ENCODE results near the gene ATXN7L3. TPM values are rescaled to one million over a fixed set of nuclear protein-coding genes. Genes with fewer than 3 reads are reported as not detected.

The ATXN7L3 gene
- total and polyA plus RNA-seq, 10 of the 15 experiments (the other 5 are each of a cell fraction or from before 2014, with no cell fraction given): 0.71 to 78.7 (median 32.7) TPM

DNA sequence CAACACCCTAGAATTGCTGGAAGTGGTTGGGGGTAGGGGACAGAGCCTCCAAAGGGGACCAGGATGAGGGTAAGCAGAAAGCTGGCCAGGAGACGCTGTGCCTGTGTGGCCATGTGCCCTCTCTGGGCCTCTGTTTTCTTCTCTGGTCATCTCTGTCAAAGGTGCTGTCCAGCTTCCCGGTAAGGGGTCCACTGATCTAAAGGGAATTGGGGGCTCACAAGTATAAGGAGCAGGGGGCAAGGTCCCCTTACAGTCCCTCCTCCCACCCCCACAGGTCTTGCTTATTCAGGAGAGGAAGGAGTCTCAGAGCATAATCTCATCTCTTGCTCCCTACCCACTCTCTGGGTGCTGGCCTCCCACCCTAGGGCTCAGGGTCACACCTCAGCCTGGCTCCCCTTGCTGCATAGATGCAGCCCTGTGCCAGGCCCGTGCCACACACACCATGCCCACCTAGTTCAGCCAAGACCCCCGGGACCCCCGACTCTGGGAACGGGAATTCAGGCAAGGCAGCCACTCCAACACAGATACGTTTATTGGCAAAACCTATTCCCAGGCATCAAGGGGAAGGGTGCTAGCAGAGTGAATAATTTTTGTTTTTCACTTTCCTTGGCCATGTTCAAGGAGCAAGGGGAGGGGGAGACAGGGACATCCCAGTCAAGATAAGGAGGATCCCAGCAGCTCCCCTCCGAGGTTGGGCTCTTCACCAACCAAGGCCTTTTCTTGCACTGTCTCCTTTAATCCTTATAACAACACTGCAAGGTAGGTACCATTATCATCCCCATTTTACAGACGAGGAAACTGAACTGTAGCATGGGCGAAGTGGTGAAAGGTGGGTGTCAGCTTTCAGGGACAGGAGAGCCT, 48.4 kb upstream of the ATXN7L3 start:
- POLR2A ChIA-PET: interaction anchor here (0.8 to 3.0 kb wide), 3 partner anchors 12 to 31 kb away, joined by 5 to 26 read pairs (median 18); no protein-coding TSS in a partner anchor
- H3K4me2 ChIP-seq (ENCODE audit: control insufficient read depth, insufficient read depth): peak overlapping the region; percentile 25; the same call in 1 of the 2 replicates

More for the DNA sequence above, 48.4 kb upstream of the ATXN7L3 start:
- no peak overlapping the region for H3K27ac ChIP-seq (ENCODE audit: control insufficient read depth, insufficient read depth)
- no peaks in the 10 kb centered on the region for H3K9me3 ChIP-seq (replicated peaks; ENCODE audit: control insufficient read depth, insufficient read depth, low read length)
- no peaks in the 10 kb centered on the region for H3K36me3 ChIP-seq (ENCODE audit: control insufficient read depth in 2 of 2, insufficient read depth in 2 of 2, low read length in 1 of 2)
- no peaks in the 10 kb centered on the region for H3K27me3 ChIP-seq (replicated peaks in 1 of 2; ENCODE audit: control insufficient read depth in 2 of 2, insufficient read depth in 2 of 2, low read length in 1 of 2)
- H3K79me2 ChIP-seq (ENCODE audit: control insufficient read depth, insufficient read depth, low read length): no peaks in the 10 kb centered on the region
- no peak for FAIRE-seq
- no peak overlapping the region; the same call in 1 of the 2 replicates for H2AFZ ChIP-seq (ENCODE audit: control insufficient read depth, low read depth, low read length)
- DNase-seq (ENCODE audit: low read depth, low spot score): no peak
- no TSS peak for BruUV-seq (replicated peaks)
- SMC1A ChIA-PET (ENCODE audit: uncharacterized antibody, unreplicated experiment): interaction anchor here (0.7 kb wide), 1 partner anchor 10 kb away, joined by 4 read pairs; no protein-coding TSS in a partner anchor
- no peak overlapping the region for H3K9ac ChIP-seq (ENCODE audit: control insufficient read depth, insufficient read depth, low read length)
- intact Hi-C loops (cut with micrococcal nuclease; ENCODE audit: unreplicated experiment): no loop called here
- in situ Hi-C loops (cut with MboI): no loop called here
- H3K4me3 ChIP-seq: no peak overlapping the region
- TF ChIP-seq ZSCAN29 (IDR thresholded peaks at IDR 0.05) (no peak), TAF1 (IDR thresholded peaks at IDR 0.05; ENCODE audit: borderline replicate concordance, low read depth, low read length) (no peak), MYC (IDR thresholded peaks at IDR 0.05; ENCODE audit: insufficient read depth, insufficient read length, insufficient replicate concordance, low read length, severe bottlenecking) (no peak), NR2C1 (IDR thresholded peaks at IDR 0.05) (no peak), SMAD1 (IDR thresholded peaks at IDR 0.05; ENCODE audit: low read depth, partially characterized antibody) (no peak), JUND (IDR thresholded peaks at IDR 0.05; ENCODE audit: low read depth, low read length) (no peak), IKZF2 (IDR thresholded peaks at IDR 0.05) (no peak)
- TF ChIP-seq, protein P1, sequence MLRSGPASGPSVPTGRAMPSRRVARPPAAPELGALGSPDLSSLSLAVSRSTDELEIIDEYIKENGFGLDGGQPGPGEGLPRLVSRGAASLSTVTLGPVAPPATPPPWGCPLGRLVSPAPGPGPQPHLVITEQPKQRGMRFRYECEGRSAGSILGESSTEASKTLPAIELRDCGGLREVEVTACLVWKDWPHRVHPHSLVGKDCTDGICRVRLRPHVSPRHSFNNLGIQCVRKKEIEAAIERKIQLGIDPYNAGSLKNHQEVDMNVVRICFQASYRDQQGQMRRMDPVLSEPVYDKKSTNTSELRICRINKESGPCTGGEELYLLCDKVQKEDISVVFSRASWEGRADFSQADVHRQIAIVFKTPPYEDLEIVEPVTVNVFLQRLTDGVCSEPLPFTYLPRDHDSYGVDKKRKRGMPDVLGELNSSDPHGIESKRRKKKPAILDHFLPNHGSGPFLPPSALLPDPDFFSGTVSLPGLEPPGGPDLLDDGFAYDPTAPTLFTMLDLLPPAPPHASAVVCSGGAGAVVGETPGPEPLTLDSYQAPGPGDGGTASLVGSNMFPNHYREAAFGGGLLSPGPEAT (IDR thresholded peaks at IDR 0.05; ENCODE audit: low read depth): no peak
- TF ChIP-seq, protein P2, sequence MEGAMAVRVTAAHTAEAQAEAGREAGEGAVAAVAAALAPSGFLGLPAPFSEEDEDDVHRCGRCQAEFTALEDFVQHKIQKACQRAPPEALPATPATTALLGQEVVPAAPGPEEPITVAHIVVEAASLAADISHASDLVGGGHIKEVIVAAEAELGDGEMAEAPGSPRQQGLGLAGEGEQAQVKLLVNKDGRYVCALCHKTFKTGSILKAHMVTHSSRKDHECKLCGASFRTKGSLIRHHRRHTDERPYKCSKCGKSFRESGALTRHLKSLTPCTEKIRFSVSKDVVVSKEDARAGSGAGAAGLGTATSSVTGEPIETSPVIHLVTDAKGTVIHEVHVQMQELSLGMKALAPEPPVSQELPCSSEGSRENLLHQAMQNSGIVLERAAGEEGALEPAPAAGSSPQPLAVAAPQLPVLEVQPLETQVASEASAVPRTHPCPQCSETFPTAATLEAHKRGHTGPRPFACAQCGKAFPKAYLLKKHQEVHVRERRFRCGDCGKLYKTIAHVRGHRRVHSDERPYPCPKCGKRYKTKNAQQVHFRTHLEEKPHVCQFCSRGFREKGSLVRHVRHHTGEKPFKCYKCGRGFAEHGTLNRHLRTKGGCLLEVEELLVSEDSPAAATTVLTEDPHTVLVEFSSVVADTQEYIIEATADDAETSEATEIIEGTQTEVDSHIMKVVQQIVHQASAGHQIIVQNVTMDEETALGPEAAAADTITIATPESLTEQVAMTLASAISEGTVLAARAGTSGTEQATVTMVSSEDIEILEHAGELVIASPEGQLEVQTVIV (IDR thresholded peaks at IDR 0.05; ENCODE audit: borderline replicate concordance, partially characterized antibody): no peak
- TF ChIP-seq, protein P3, sequence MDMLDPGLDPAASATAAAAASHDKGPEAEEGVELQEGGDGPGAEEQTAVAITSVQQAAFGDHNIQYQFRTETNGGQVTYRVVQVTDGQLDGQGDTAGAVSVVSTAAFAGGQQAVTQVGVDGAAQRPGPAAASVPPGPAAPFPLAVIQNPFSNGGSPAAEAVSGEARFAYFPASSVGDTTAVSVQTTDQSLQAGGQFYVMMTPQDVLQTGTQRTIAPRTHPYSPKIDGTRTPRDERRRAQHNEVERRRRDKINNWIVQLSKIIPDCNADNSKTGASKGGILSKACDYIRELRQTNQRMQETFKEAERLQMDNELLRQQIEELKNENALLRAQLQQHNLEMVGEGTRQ (IDR thresholded peaks at IDR 0.05; ENCODE audit: borderline replicate concordance, low read depth, low read length): no peak
- TF ChIP-seq, protein P4, sequence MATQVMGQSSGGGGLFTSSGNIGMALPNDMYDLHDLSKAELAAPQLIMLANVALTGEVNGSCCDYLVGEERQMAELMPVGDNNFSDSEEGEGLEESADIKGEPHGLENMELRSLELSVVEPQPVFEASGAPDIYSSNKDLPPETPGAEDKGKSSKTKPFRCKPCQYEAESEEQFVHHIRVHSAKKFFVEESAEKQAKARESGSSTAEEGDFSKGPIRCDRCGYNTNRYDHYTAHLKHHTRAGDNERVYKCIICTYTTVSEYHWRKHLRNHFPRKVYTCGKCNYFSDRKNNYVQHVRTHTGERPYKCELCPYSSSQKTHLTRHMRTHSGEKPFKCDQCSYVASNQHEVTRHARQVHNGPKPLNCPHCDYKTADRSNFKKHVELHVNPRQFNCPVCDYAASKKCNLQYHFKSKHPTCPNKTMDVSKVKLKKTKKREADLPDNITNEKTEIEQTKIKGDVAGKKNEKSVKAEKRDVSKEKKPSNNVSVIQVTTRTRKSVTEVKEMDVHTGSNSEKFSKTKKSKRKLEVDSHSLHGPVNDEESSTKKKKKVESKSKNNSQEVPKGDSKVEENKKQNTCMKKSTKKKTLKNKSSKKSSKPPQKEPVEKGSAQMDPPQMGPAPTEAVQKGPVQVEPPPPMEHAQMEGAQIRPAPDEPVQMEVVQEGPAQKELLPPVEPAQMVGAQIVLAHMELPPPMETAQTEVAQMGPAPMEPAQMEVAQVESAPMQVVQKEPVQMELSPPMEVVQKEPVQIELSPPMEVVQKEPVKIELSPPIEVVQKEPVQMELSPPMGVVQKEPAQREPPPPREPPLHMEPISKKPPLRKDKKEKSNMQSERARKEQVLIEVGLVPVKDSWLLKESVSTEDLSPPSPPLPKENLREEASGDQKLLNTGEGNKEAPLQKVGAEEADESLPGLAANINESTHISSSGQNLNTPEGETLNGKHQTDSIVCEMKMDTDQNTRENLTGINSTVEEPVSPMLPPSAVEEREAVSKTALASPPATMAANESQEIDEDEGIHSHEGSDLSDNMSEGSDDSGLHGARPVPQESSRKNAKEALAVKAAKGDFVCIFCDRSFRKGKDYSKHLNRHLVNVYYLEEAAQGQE (IDR thresholded peaks at IDR 0.05; ENCODE audit: low read depth, low read length): no peak
- no peaks in the 10 kb centered on the region for H4K20me1 ChIP-seq (ENCODE audit: control insufficient read depth, insufficient read depth)
- CTCF ChIA-PET: interaction anchor here (1.8 to 2.1 kb wide), 2 partner anchors 38 to 82 kb away, joined by 4 to 8 read pairs; no protein-coding TSS in a partner anchor
- H3K4me1 ChIP-seq (ENCODE audit: control insufficient read depth, insufficient read depth, low read length): peaks cover 36% of the 10 kb centered on the region
- RAD21 ChIA-PET (ENCODE audit: unreplicated experiment): interaction anchor here (1.6 kb wide), 1 partner anchor 32 kb away, joined by 6 read pairs; no protein-coding TSS in a partner anchor
- 65% methylated on average over 10 of the region's 10 CpGs for WGBS (ENCODE audit: insufficient coverage, insufficient replicate concordance, low lambda C conversion rate, missing lambda C conversion rate)
- ATAC-seq: no peak
